Activated naive CD4-positive, alpha-beta T cell (primary cell): ENCODE data around the gene CALHM3.
"Not testable (repeated sequence)": the region's sequence is repeated elsewhere in the genome, so short reads cannot be mapped to it uniquely, and the experiment has no call there.

Experiments
- DNase-seq, 4 experiments: peaks; one replicate each; lab custom pipeline; 2025; lab: John Stamatoyannopoulos, UW

CALHM3 gene, protein sequence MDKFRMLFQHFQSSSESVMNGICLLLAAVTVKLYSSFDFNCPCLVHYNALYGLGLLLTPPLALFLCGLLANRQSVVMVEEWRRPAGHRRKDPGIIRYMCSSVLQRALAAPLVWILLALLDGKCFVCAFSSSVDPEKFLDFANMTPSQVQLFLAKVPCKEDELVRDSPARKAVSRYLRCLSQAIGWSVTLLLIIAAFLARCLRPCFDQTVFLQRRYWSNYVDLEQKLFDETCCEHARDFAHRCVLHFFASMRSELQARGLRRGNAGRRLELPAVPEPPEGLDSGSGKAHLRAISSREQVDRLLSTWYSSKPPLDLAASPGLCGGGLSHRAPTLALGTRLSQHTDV

DNA sequence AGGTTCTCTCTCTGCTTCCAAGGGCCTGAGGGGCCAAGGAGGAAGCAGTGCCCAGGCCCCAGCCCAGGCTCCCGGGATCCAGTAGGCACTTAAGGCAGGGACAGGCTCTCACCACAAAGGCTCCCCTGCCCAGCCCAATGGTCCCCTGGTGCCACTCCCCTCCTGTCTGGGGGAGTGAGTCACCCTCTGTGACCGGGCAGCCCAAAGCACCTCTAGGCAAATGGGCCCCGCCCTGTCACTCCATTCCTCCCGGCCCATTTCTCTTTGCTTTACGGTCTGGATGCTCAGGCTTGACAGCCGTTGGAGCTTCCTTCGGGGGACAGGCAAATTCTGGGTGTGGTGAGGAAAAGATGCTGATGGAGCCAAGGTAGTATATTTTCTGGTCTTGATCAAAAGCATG is at the start of gene CALHM3:
Gene CALHM3 (minus strand): TSS at position 106 of the 400 bp plus-strand sequence. CDS start 208 bp downstream, outside the sequence.
- DNase-seq = no peak

DNA sequence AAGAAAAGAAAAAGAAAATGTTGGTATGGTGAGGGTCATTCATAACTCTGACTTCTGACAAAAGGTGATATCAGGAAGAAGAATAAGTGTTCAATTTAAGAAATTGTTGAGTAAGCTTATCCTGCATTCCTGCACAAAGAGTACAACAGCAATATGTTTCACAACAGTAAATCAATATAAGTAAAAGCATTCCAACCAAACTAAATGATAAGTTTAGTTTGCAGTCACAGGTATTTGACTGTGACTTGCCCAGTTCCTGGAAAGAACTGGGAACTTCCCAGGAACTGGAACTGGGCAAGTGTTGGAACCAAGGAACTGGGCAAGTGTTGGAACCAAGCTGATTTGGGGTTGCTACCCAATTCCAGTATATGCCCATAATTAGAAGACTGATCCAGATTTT is 49.5 kb upstream of the CALHM3 start:
- no peak for DNase-seq

DNA sequence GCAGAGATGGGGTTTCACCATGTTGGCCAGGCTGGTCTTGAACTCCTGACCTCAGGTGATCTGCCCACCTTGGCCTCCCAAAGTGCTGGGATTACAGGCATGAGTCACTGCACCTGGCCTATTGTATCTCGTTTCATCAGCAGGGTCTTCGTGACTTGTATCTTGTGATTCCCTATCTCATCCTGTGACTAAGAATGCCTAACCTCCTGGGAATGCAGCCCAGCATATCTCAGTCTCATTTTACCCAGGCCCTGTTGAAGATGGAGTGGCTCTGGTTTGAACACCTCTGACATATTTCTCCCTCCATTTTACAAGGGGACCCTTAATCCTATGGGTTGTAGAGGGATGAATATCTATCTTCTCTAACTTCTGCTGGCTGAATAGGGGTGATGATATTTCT is 48.4 kb upstream of the CALHM3 start:
- not testable (repeated sequence) for DNase-seq

DNA sequence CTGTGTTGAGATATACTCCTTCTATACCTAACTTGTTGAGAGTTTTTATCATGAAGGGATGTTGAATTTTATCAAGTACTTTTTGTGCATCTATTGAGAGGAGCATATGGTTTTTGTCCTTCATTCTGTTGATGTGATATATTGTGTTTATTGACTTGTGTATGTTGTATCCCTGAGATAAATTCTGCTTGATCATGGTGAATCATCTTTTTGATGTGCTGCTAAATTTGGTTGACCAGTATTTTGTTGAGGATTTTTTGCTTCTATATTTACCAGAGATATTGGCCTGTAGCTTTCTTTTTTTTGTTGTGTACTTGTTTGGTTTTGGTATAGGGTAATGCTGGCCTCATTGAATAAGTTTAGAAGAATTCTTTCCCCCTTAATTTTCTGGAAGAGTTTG is 46.9 kb upstream of the CALHM3 start:
- DNase-seq = no peak

DNA sequence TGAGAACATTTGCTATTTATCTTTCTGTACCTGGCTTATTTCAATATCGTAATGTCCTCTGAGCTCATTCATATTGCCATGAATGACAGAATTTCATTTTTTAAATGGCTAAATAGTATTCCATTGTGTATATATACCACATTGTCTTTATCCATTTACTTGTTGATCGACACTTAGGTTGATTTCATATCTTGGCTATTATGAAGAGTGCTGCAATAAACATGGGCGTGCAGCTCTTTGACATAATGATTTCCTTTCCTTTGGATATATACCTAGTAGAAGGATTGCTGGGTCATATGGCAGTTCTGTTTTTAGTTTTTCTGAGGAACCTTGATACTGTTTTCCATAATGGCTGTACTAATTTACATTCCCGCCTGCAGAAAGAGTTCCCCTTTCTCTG is 44.6 kb upstream of the CALHM3 start:
- no peak for DNase-seq

DNA sequence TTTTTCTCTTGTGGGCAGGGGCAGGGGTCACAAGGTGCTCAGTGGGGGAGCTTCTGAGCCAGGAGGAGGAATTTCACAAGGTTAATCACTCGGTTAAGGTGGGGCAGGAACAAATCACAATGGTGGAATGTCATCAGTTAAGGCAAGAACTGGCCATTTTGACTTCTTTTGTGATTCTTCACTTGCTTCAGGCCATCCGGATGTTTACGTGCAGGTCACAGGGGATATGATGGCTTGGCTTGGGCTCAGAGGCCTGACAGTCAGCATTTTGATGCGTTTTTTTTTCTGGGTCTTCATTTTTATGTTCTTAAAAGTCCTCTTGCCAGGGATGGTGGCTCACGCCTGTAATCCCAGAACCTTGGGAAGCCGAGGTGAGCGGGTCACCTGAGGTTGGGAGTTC is 43.0 kb upstream of the CALHM3 start:
- DNase-seq = not testable (repeated sequence)

DNA sequence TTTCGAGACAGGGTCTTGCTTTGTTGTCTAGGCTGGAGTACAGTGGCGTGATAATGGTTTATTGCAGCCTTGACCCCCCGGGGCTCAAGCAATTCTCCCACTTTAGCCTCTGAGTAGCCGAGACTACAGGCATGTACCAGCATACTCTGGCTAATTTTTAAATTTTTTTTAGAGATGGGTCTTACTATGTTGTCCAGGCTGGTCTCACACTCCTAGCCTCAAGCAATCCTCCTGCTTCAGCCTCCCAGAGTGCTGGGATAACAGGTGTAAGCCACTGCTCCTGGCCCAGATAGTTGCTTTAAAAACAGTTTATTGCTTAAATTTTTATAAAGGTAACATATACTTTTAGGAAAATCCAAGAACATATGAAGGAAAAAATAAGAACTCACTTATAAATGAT is 40.8 kb upstream of the CALHM3 start:
- DNase-seq = no peak

DNA sequence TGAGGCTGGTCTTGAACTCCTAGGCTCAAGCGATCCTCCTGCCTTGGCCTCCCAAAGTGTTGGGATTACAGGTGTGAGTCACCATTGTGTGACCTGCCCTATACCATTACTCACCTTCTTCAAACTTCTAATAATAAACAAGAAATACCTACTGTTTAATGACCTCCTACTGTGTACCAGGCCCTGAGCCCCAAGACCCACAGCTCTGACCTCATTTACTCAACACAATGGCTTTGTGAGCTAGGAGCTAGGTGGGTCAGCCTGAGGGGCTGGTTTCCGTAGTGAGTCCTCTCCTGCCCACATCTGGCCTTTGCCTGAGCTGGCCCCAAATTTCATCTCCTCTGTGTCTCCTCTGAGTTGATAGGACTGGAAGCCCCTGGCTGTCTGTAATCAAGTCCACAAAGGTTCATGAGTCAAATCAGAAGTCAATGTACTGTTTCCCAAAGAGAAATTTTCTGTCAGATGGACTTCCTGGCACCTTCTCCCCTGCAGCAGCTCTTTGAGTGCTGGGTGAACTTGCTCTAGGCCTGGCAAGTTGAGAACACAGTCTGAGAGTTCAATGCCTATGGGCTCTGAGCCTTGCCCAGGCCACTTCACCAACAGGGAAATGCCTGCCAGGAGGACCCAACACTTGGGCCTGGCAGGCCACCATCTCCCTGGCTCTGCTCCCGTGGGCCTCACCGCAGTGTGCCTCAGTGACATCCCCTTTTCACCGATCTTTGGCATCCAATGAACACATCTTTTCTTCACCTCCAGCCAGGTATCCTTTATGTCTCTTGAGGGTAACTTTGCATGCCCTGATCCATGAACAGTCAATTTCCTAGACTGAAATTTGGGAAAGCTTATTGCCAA is 38.4 kb upstream of the CALHM3 start:
- no peak for DNase-seq

DNA sequence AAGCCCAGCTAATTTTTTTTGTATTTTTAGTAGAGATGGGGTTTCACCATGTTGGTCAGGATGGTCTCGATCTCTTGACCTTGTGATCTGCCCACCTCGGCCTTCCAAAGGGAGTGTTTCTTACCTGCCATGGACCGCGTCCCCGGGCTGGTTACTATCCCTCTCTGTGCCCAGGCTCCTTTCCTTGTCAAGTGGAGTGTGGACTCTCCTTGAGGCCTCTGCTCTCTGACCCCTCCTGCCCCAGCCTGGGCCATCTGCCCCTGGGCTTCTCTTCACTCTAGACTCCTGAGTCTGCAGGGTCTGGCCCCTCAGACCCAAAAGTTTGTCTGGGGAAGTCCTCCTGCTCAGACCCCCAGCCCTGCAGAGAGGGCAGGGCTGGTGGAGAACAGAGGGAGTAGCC is 35.2 kb upstream of the CALHM3 start:
- no peak for DNase-seq

DNA sequence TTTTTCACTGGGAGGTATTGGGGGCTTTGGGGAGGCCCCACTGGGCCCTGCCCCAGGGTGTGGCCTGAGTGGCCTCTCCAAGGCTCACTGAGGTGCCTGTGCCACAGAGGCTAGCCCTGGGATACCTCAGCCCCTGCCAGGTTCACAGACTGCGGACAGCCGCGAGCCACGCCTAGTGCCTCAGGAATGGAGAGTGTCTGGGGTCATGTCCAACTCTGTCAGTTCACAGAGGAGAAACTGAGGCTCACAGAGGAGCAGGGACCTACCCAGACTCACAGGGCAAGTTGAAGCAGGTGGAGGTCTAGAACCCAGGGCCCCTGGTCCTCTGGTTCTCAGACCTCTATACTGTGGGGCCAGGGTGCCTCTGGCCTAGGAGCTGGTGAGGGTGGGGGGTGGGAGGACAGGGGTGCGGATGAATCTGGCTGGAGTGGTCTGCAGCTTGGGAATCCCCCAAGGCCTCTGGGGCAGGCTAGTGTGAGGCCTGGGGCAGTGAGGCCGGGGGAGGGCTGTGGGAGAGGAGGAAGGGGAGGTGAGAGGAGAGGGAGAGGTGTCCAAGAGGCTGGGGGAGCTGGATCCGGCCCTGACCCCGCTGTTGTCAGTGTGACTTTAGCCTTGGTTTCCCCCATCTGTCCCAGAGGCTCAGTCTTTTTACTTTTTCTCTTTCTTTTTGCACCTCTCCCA is 34.5 kb upstream of the CALHM3 start:
- DNase-seq = no peak

DNA sequence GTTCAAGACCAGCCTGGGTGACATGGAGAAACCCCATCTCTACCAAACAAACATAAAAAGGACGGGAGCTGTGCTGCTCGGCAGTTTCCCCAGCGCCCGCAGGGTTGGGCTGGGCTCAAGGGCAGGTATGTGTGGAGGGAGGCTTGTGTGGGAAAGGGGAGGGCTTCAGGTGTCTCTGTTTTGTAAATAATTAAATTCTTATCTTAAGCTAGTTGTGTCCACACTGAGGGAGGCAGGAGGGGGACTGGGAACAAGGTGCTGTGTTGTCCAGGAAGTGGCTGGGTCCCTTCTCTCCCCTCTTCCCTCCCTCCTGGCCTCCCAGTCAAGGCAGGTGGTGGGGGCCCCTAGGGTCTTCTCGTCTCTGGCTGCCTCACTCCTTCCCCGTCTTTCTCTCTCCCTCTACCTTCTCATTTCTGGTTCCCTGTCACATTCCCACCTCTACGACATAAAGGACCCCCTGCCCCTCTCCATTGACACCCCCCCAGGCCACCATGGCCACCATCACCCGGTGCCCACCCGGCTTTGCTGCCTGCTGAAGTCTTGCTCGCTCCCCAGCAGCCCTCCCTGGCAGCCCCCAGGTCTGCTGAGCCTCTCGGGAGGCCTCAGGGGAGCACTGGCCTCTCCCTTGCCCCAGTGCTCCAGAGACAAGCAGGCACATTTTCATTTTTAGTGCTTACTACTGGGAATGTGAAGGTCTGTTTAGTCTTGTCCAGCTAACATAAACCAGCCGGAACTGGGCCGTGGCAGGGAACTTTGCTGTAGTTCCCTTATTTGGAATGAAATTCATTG is 33.7 kb upstream of the CALHM3 start:
- DNase-seq = no peak

DNA sequence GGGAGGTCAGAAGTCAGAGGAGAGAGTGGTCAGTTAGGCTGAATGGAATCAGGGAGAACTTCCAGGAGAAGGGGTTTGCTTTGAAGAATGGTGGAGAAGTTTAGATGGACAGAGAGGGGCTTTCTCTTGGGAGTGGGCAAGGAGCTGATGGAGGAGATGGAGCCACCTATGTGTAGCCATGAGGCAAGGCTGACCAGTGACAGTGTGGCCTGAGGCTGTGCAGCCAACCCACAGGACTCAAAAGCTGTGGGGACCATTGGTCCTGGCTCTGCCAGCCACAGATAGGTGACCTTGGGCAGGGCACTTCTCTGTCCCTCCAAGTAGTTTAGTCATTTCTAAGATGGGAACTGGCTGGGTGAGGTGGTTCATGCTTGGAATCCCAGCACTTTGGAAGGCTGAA is 33.1 kb upstream of the CALHM3 start:
- DNase-seq = no peak

DNA sequence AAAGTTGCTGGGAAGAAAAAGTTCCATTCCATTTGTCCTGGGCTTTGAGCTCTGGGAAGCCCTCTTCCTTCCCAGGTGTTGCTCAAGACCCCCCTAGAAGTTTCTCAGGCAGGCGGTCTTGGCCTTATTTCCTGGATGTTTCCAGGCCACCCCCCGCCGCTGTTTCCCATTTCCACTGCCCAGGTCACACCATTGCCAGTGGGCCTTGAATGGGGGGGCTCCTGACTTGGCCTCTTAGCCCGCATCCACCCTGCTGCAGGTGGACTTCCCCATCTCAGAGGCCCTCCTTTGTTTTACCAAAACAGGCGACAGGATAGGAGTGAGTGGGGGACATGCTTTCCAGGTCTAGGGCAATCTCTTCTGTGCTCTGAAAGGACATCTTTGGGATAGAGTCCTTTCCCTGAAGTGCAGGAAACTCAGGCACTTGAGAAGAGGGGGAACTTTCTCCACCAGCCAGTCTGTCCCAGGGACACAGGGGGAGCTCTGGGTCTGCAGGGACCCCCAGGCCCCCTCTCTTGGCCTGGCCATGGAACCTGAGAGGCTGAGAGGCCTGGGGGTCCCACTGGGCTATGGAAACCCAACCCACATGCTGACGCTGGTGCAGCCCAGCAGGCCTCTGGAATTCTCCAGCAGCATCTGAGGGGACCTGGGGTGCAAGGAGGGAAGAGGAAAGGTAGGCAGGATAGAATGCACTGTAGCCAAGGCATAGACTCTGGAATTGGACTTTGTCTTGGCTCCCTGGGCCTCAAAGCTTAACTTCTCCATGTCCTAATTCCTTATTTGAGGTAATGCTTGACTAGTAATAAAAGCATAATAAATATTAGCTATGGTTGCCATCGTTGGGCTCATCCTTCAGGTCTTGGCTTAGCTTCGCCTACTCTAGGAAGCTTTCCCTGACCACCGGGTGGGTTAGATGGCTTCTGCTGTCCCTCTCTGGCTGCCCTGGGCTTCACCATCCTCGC is 32.0 kb upstream of the CALHM3 start:
- DNase-seq = no peak

DNA sequence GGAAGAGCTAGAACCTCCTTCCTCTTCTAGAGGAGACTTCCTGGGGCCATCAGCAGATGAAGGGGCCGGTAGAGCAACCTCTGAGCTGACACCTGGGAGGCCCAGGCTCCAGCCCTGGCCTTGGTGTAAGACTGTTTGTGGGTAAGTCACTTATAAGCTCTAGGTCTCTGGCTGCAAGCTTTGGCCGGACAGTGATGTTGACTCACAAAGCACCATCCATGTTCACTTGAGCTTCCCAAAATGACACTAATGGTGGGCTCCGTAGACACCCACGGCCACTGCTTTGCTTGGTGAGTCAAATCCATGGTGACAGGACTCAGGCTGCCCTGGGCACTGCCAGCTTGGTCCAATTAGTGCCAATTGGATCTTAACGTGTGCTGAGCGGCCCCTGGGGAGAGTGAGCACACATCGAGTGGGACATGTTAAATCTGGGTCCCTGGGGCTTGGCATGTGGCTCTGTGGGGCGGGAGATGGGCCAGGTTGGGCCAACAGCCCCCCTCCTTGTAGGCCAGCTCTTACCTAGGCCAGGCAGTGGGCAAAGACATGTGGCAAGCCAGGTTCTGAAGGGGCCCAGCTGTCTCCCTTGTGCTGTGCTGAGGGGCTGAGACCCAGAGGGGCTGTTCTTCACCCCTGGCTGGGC is 31.1 kb upstream of the CALHM3 start:
- DNase-seq = no peak

DNA sequence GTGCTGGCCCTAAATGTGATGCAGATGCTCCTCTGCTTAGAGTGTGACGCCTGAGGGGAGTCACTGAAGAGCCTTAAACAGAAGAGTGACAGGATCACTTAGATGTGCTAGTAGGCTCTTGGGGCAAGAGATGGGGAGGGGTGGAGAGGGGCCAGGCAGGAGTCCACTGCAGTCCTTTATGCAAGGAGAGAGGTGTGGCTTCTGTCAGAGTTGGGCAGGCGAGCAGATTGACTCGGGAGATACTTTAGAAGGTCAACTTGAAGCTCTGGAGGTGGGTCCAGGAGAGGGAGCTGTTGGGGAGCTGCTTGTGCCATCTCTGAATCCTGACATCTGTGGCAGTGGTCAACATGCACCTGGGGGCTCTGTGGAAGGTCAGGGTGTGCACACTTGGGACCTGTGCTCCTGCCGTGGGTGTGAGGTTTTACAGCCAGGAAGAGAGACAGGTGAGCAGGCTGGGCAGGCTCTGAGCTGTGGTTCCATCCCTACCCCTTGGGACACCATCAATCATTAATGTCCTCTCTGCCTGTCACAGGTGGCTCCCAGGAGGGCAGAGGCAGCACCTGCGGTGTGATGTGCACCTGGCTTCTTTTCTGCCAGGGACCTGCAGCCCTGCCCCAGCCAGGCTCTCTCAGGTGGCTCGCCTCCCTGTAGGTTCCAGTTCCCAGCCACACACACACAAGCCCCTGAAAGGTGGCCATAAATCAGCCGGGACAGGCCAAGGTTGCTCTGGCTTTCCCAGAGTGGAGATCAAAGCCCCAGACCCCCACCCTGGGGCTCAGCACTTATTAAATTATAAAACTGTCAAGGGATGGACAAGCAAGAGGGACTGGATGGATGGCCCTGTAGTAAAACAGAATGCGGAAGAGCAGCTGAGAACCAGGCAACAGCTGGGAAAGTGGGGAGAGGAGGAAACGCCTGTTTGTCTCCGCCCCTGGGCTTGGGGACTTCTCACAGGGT is 28.5 kb upstream of the CALHM3 start:
- DNase-seq = no peak

DNA sequence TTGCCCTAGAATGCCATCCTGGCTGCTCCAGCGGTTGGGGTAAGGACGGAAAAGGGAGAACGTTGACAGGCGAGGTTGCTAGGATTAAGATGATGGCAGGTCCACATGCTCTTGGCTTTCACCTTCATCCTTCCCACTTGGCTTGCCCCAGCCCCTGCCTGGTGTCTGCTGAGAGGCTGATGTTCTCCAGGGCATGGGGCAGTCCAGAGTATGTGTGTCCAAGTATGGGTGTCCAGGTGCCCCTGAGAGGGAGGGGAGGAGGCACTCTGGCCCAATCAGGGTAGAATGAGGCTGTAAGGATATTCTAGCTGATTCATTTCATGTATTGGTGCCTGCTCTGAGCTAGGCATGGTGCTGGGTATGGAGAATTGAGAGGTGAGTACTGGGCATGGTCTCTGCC is 27.0 kb upstream of the CALHM3 start:
- DNase-seq = no peak

DNA sequence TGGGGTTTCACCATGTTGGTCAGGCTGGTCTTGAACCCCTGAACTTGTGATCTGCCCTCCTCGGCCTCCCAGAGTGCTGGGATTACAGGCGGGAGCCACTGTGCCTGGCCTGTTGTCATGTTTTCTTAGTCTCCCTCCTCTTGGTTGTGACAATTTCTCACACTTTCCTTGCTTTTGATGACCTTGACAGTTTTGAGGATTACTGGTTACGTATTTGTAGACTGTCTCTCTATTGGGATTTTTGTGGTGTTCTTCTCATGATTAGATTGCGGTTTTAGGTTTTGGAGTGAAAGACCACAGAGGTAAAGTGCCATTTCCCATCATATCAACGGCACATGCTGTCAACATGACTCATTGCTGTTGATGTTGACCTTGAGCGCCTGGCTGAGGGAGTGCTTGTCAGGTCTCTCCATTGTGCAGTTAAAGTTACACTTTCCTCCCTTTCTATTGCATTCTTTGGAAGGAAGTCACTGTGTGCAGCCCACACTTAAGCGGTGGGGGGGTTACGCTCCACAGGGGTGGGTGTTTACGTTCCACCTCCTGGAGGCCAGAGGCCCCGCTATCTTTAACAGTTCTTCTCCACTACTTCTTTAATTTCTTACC is 25.2 kb upstream of the CALHM3 start:
- DNase-seq = peak in 1 of 4 experiments; percentile 6

DNA sequence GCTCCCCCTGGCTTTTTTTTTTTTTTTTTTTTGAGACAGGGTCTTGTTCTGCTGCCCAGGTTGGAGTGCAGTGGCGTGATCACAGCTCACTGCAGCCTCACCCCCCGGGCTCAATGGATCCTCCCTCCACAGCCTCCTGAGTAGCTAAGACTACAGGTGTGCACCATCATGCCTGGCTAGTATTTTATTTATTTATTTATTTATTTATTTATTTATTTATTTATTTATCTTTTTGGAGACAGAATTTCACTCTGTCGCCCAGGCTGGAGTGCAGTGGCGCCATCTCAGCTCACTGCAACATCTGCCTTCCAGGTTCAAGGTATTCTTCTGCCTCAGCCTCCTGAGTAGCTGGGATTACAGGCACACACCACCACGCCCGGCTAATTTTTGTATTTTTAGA is 24.7 kb upstream of the CALHM3 start:
- not testable (repeated sequence) for DNase-seq
